HG02938 (cell line): Measurements from ENCODE around the gene EVX1.

Source experiments
- ATAC-seq: cut with Tn5 transposase; IDR thresholded peaks from one replicate; pipeline ENCODE4 v1.9.1; 2021; ENCODE audit warnings: mild to moderate bottlenecking, moderate library complexity; ENCODE audit not compliant: unreplicated experiment

Gene EVX1

DNA sequence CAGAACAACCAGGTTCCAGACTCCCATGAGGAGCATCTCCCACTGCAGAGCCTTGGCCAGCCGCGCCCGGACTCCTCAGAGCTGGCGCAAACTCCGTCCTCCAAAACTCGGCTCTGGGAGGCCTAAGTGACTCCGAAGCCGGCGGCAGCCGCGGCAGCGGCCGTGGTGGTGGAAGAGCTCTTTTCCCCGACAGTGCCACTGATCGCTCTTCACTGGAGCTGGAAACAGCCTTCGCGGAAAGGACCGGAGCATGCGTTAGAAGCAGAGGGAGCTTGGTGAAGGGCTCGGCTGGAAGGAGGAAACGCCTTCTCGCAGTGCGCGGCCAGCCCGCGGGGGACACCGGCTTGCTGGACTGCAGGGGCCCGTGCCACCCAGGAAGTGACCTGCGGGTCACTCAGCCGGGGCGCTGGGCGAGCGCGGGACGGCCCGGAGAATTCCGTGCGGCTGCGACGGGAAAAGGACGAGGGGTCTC lies 37.7 kb upstream of the EVX1 start:
- ATAC-seq = no peak

DNA sequence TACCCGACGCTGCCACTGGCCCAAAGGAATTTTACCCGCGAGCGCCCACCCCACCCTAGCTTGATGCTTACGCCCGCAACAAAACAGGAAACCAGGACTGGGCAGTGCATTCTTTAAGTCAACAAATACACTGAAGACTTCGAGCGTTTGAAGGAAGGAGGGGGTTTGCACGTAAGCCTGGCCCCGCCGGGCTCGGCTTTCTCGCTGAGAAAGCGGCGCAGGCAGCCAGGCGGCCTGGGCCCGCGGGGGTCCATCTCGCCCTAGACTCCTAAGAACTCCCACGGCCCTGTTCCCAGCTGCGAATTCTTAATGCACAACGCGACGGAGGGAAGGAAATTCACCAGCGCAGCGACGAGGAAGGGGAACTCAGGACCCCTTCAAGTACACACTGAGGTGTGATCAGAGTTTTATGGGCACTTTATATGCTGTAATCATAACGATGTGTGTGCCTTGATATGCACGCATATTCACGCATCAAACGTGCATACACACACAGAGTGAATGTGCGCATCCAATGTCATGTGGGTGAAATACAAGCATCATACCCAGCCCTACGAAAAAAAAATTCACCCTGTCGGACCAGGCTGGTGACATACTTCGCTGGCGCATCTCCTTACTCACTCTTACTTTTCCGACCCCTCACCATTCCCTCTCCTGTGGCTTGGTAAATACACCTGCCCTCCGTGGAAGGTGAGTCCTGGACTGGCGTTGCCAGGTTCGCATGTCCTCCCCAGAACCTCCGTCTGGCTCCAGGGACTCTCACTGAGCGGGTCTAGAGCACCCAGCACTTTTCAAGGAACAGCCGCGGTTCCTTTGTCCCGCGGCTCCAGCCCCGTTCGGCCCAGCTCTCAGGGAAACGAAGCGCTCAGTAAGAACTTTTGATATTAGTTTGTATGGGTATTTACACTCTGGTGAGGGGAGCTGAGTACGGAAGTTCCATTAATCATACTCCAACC lies 37.0 kb upstream of the EVX1 start:
- ATAC-seq = no peak

DNA sequence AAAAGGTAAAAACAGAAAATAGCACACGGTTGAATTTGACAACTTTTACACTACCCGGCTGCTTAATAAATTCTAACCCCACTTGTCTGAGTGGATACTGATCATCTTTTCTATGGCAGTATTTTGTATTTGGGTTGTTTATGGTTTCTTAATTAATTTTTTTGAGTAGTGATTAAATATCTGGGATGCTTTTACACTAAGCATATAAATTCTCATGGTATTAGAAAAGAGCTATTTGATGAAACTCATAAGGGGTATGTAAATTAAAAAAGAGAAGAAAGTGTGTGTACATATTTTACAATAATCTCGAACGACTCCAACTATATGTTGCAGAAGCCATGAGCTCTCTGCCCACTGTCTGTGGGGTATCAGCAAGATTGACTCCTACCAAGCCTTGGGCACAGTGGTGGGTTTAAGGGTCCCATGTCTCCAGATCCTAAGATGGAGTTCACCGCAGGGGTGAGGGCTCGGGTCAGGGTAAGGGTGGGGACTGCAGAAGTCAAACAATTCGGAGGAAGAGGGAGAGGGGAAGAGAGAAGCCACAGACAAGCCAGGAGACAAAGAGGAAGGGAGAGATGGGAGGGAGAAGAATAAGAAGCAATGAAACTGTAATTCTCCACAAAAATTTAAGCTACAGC lies 35.1 kb upstream of the EVX1 start:
- no peak for ATAC-seq

DNA sequence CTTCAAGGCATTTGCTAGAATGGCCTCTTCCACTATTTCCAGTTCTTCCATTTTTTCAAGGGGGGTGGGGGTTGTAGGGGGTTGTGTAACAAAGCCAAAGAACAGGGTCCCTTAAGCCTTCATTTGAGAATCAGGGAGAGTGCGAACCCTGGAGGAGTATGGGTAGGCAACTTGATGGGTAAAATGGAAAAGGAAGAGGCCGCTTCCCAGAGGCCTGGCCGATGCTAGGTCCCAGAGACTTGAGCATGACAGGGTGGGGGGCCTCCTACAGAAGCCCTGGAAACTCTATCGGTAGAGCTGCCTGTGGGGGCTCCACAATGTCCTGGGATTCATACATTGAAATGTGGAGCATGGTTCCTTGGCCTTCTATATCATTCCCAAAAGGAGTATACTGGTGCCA lies 33.6 kb upstream of the EVX1 start:
- ATAC-seq = no peak

DNA sequence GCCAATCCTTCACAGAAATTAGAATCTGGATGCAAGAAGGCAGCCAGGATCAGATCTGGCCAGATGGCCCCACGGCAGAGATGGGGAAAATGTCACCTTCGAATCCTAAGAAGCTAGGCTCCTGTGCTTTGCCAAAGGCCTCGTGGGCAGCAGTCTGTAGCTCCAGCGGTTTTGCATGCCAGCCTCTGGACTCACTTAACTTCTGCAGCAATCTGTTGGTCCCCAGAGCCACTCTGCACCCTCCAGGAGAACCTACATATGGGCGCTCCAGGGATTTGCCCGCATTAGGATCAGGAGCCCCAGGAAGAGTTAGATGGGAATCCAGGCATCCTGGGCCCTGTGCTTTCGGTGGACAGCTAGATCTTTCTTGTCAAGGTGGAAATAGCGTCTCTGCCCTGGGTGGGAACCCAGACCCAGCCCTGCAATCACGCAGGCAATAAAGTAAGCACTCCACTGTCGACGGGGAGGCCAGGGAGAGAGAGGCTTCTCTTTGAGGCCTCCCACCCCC lies 32.6 kb upstream of the EVX1 start:
- ATAC-seq = no peak

GRCh38 chr7:27210441-27211083 lies 32.0 kb upstream of the EVX1 start:
- ATAC-seq = no peak

GRCh38 chr7:27211084-27211446 lies 31.5 kb upstream of the EVX1 start:
- no peak for ATAC-seq

DNA sequence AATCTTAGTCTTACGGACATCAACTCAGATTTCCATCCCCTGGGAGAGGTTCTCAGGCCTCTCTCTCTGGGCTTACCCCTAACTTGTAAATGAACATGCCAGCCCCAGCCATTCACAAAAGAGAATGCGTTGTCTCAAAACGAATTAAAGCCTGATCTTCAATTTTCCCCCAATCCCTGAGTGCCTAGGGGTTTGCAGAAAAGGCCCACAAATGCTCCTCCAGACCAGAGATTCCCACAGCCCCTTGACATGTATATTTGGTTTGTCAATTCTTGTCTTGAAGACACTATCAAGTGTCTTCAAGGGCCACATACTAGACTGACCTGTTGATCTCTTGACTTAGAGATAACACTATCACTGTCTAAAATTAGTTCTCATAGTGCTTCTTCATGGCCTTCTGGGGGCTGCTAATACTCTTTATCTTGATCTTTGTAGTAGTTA lies 30.8 kb upstream of the EVX1 start:
- no peak for ATAC-seq

DNA sequence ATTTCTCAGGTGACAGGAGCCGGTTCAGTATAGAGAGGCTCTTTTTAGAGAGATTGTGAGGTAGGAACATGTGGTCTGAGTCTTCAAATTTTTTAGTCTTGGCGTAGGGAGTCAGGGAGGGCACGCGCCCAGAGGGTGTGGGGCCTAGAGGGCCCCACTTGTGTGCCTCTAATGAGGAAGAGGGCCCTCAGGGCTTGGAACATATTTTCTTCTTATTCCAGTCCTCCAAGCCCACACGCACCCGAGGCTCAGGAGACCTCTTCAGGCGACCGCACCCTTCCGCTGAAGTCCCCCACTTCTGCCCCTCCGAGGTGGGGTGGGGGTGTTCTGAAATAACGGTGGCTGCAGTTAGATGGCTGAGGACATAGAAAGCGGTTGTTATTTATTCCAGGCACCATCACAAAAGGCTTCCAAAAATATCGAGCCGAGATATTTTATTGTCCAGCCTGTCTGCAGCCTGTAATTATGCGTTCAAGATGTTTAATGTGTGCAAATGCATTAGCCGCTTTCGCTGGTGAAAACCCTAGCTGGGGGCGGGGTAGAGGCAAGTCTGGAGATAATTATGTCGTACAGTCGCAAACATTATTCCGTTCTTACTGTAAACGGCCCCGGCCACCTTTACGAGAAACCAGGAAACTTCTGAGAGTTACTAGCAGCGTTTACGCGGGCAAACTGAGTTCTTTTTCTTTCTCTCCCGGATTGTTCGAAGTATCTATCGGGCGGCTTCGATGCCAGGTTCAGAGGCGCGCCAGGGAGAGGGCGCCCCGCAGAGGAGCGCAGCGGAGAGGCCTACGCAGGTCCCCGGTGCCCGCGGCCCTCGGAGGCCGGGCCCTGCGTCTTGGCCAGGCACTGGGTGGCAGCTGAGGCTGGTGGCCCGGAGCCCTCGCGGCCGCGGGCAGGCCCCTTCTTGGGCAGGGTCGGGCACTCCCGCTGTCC lies 29.8 kb upstream of the EVX1 start:
- no peak for ATAC-seq

DNA sequence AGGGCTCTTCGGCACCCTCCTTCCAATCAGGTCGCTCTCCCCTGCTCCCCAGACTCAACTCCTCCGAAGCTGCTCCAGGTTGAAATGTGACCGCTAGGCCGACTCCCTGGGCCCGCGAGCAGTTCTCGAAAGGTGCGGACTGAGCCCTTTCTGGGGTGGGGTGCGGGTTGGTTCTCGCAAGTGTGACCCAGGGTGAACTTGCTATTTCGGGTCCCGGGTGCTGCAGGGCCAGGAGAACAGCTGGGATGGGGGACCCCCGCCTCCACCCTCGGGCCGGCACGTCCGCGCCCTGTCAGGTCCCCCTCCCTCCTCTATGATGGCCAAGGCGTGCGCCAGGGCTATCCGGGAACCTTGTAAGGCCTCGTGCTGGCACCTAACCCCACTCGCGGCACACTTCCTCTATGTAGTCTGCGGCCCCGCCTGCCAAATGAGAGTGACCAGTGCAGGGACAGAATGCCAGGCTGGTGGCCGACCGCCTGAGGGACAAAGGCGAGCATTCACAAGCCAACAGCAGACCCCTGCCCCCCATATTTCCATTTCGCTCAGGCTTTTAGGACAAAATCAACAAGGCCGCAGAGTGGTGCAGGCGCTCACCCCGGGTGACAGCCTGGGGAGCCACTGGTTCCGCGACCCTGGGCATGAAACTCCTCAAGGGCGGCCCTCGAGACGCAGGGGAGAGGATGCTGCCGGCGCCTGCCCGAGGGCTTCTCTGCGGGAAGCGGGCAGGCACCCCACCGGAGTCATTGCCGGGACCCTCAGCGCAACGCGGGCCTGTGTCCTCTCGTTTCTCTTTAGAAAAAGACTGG lies 29.0 kb upstream of the EVX1 start:
- no peak for ATAC-seq

- ATAC-seq = no peak
Observed at GRCh38 chr7:27214239-27214950, 28.2 kb upstream of the EVX1 start.

DNA sequence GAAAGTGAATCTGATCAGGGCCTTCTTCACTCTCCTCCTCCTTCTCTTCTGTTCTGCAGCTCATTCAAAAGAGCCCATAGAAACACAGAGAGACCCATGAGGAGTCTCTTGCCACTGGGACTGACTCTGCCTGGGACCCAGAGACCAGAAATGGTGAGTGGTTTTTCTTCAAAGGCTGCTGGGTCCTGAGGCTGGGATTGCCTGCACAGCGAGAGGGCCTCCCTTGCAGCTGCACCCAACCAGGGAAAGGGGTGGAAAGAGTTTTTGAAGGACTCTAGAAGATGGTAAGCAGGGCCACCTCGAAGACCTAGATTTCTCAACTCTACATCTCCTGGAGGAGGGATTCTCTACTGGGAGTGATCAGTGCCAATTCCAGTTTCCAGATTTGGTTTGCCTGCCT lies 27.2 kb upstream of the EVX1 start:
- no peak for ATAC-seq

DNA sequence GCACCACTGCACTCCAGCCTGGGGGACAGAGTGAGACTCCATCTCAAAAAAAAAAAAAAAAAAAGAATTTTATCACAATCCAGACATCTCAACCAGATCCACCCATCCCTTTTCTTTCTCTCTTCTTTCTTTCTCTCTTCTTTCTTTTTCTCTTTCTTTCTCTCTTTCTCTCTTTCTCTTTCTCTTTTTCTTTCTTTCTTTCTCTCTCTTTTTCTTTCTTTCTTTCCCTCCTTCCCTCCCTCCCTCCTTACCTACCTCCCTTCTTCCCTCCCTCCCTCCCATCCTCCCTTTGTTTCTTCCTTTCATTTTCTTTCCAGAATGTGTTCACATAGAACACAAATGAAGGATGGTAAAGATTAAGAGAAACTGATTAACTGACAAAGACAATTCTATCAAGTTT lies 24.7 kb upstream of the EVX1 start:
- no peak for ATAC-seq

DNA sequence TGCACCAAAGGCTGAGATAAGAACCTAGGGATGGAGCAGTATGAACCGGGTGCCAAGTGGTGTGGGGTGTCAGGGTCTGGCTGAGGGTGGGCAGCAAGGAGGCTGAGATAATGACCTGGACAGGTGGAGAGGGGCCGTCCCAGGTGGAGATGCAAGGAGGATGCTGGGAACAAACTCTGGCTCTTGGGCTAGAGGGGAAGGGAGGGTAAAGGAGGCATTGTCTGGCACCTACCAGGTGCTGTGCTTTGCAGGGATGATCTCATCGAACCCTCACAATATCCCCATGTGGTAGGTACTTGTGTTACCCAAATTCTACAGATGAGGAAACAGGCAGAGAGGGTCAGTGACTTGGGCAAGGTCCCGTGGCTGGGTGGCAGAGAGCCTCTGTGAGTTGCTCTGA lies 22.8 kb upstream of the EVX1 start:
- ATAC-seq = no peak

DNA sequence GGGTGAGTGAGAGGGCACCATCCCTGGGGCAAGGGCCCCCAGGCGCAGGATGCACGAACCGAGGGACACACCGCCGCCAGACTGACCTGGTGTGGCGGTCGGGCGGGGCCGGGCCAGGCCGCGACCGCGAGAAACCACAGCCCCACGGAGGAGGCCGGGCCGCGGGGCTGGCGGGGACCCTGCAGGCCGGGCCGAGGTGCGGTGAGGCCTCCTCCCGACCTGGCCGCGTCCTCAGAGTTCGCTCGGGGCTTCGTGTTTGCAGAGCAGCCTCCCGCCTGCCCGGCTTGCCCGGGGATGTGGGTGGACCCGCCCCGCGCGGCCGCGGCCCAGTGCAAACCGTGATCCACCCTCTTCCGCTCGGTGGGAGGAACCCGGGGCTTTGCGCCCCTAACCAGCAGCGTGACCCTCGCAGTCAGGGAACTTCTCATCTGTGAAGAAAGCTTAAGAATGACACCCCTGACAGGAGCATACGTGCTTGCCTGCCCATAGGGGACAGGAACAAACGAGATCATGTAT lies 22.1 kb upstream of the EVX1 start:
- no peak for ATAC-seq

DNA sequence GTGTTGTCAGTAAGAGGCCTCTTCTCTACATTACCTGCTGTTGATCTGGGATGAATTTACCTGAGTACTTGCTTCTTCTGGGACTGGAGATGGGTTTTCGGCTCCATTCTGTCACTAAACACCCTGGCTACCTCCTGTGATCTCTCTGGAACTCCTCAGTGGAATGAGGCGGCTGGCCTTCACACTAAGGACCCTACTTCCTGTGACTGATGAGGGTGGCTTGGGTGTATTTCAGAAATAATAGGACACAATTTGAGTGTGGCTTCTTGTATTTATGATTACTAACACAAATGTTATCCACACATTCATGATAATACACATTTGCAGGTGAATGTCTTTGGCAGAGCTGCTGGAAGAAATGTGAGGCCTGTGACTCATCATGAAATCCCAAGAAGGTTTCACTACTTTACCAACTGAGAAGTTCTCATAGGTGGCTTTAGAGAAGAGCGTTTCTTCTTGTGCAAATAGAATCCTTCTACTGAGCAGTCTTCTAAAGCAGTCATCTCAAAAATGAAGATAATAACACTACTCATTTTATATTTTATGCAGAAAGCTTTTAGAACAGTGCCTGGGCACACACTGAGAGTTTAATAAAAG lies 21.3 kb upstream of the EVX1 start:
- no peak for ATAC-seq

DNA sequence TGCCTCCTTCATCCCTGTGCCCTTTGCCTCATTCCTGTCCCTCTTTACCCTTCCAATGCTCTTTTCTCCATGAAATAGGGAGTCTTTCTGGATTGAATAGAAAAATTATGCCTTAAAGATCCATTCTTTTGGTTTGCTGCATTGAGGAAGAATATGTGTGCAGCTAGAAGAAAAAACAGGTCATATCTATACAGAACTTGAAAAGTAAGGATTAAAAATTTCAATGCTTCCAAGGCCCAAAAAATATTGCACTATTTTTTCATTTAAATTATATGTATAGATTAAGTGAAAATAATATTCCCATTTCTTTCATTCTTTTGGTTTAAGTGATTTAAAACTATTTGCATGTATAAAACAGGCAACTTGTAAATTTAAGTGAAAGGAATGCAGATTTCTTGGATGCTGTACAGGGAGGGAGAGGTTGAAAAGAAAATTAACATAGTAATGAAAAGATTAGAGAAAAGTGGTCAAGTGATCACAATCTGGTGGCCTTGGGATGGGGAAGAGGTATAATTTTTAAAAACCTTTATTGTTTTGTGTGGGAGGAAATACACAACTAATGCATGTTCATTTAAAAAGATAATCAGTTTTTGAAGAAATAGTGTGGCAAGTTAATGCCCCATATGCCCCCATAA lies 18.5 kb upstream of the EVX1 start:
- ATAC-seq = no peak
